ENCODE measurements around the gene NBEA.

GRCh38 chr13:35255241-35255640 lies 313.2 kb downstream of the NBEA start:
- TF ChIP-seq CTCF (IDR thresholded peaks at IDR 0.05) (no peak), POLR2AphosphoS5 (IDR thresholded peaks at IDR 0.05; ENCODE audit: insufficient read depth in 1 of 2, low read depth in 1 of 2) (no peak)

All from vagina (tissue), 2 donors.